Raji (cell line): ENCODE data around the gene ANP32A.

Experiments used
- POLR2A ChIP-seq: IDR thresholded peaks from 2 replicates; pipeline ENCODE4 v1.6.1; 2011; ENCODE audit warnings: low read depth, low read length, control low read depth; ENCODE audit not compliant: insufficient read depth

The ANP32A gene

GRCh38 chr15:68792901-68793766, 27.6 kb downstream of the ANP32A start:
- TF ChIP-seq POLR2A: no peak

GRCh38 chr15:68791431-68792283, 29.0 kb downstream of the ANP32A start:
- TF ChIP-seq POLR2A: no peak

GRCh38 chr15:68790910-68791309, 29.8 kb downstream of the ANP32A start:
- no peak for TF ChIP-seq POLR2A

GRCh38 chr15:68790242-68790575, 30.5 kb downstream of the ANP32A start:
- no peak for TF ChIP-seq POLR2A

GRCh38 chr15:68789534-68790241, 31.0 kb downstream of the ANP32A start:
- no peak for TF ChIP-seq POLR2A

- no peak for TF ChIP-seq POLR2A
These were observed 31.6 kb downstream of the ANP32A start for GRCh38 chr15:68789091-68789490.

GRCh38 chr15:68788264-68788624, 32.5 kb downstream of the ANP32A start:
- TF ChIP-seq POLR2A: no peak

GRCh38 chr15:68787609-68788263, 33.0 kb downstream of the ANP32A start:
- no peak for TF ChIP-seq POLR2A

- no peak for TF ChIP-seq POLR2A
These were observed 33.9 kb downstream of the ANP32A start for GRCh38 chr15:68786753-68787152.

- no peak for TF ChIP-seq POLR2A
These were observed 35.2 kb downstream of the ANP32A start for GRCh38 chr15:68785541-68785940.

- TF ChIP-seq POLR2A: no peak
These were observed 36.5 kb downstream of the ANP32A start for GRCh38 chr15:68784206-68784605.

- no peak for TF ChIP-seq POLR2A
These were observed 37.3 kb downstream of the ANP32A start for GRCh38 chr15:68783226-68784058.

GRCh38 chr15:68782589-68783161, 38.0 kb downstream of the ANP32A start:
- no peak for TF ChIP-seq POLR2A

GRCh38 chr15:68781766-68782588, 38.7 kb downstream of the ANP32A start:
- no peak for TF ChIP-seq POLR2A

GRCh38 chr15:68781217-68781616, 39.5 kb downstream of the ANP32A start:
- no peak for TF ChIP-seq POLR2A
